ENCODE data around the gene ABHD1. TPM values are rescaled to one million over a fixed set of nuclear protein-coding genes. Genes with fewer than 3 reads are reported as not detected.

ABHD1 gene
- total RNA-seq, 1 experiment from 2014 or later, result 0.46 TPM

DNA sequence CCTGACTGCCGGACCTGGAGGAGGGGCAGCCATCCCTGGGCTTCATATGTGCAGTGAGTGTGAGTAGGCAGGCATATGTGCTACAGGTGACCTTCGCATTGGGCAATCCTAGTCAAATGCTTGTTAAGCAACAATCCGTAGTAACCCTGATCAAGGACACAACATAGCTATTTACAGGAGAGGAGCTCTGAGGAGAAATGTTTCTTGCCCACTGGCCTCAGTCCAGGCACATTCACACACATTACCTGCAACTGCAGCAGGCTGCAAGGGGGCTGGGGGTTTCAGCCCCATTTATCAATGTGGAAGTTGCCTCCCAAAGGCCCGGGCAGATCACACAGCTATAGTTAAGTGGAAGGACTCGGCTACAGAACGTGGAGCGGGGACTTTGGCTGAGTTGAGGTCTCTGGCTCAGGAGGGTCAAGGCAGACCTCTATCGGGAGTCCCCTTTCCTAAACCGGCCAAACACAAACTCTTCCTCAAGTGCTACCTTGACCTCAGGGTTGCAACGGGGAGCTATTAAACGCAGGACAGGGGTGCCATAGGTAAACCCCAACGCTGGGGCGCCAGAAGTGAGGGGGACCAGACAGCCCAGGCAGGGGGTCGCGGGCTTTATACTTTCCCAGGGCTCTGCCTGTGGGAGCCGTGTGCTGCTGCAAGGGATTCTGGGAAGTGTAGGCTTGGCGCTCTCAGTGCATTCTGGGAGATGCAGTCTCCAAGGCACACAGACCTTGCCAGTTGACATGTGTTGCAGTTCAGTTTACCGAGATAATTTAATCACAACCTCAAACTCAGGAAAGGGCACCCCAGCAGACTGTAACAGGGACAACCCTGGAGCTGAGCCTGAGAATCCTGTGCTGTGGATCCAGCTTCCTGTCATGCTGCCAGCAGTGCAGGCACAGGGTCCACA lies 27.6 kb upstream of the ABHD1 start:
- in situ Hi-C loops (cut with HindIII; ENCODE audit: low pct_unique_long_range_greater_than_20kb, low sequenced_read_pairs) (no loop called here), intact Hi-C loops (cut with micrococcal nuclease; ENCODE audit: unreplicated experiment) (loop anchor here (5.0 kb wide), 1 partner anchor 186 kb away; the partner anchor contains the start of gene TRIM54)
- Histone ChIP-seq H3K4me3 (ENCODE audit: low read depth in 2 of 2, low read length in 2 of 2) (peak overlapping the region in 1 of 2 experiments; percentile 36; a peak in 2 of 4 replicates), H3K27me3 (ENCODE audit: control insufficient read depth, insufficient read depth, low read length) (no peaks in the 10 kb centered on the region), H3K4me1 (ENCODE audit: control insufficient read depth, insufficient read depth, low read length) (no peaks in the 10 kb centered on the region), H3K9me3 (ENCODE audit: control insufficient read depth, insufficient read depth, low read depth, low read length) (no peaks in the 10 kb centered on the region), H3K36me3 (ENCODE audit: control insufficient read depth, insufficient read depth, low read length) (no peaks in the 10 kb centered on the region), H3K27ac (ENCODE audit: low read length) (no peak overlapping the region)
- no TSS peak for BruUV-seq (replicated peaks)
- ATAC-seq (peak; percentile 76), DNase-seq (ENCODE audit: low read depth, low spot score) (no peak)
- no peak for TF ChIP-seq POLR2AphosphoS5 (IDR thresholded peaks at IDR 0.05; ENCODE audit: low read depth, low read length)
- TF ChIP-seq, protein P1, sequence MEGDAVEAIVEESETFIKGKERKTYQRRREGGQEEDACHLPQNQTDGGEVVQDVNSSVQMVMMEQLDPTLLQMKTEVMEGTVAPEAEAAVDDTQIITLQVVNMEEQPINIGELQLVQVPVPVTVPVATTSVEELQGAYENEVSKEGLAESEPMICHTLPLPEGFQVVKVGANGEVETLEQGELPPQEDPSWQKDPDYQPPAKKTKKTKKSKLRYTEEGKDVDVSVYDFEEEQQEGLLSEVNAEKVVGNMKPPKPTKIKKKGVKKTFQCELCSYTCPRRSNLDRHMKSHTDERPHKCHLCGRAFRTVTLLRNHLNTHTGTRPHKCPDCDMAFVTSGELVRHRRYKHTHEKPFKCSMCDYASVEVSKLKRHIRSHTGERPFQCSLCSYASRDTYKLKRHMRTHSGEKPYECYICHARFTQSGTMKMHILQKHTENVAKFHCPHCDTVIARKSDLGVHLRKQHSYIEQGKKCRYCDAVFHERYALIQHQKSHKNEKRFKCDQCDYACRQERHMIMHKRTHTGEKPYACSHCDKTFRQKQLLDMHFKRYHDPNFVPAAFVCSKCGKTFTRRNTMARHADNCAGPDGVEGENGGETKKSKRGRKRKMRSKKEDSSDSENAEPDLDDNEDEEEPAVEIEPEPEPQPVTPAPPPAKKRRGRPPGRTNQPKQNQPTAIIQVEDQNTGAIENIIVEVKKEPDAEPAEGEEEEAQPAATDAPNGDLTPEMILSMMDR (IDR thresholded peaks at IDR 0.05), result no peak
- TF ChIP-seq TCF7L2 (IDR thresholded peaks at IDR 0.05; ENCODE audit: low read depth, low read length), result no peak
- TF ChIP-seq SIN3A (IDR thresholded peaks at IDR 0.05; ENCODE audit: borderline replicate concordance, insufficient read depth, low read depth, low read length), result no peak
- TF ChIP-seq, protein P2, sequence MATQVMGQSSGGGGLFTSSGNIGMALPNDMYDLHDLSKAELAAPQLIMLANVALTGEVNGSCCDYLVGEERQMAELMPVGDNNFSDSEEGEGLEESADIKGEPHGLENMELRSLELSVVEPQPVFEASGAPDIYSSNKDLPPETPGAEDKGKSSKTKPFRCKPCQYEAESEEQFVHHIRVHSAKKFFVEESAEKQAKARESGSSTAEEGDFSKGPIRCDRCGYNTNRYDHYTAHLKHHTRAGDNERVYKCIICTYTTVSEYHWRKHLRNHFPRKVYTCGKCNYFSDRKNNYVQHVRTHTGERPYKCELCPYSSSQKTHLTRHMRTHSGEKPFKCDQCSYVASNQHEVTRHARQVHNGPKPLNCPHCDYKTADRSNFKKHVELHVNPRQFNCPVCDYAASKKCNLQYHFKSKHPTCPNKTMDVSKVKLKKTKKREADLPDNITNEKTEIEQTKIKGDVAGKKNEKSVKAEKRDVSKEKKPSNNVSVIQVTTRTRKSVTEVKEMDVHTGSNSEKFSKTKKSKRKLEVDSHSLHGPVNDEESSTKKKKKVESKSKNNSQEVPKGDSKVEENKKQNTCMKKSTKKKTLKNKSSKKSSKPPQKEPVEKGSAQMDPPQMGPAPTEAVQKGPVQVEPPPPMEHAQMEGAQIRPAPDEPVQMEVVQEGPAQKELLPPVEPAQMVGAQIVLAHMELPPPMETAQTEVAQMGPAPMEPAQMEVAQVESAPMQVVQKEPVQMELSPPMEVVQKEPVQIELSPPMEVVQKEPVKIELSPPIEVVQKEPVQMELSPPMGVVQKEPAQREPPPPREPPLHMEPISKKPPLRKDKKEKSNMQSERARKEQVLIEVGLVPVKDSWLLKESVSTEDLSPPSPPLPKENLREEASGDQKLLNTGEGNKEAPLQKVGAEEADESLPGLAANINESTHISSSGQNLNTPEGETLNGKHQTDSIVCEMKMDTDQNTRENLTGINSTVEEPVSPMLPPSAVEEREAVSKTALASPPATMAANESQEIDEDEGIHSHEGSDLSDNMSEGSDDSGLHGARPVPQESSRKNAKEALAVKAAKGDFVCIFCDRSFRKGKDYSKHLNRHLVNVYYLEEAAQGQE (IDR thresholded peaks at IDR 0.05; ENCODE audit: insufficient read depth in 1 of 2, low read depth in 2 of 2, low read length in 1 of 2), result no peak
- ChIA-PET POLR2A (no interaction called here), CTCF (interaction anchor here (1.1 kb wide), 1 partner anchor 75 kb away, joined by 4 read pairs; no protein-coding TSS in a partner anchor)

DNA sequence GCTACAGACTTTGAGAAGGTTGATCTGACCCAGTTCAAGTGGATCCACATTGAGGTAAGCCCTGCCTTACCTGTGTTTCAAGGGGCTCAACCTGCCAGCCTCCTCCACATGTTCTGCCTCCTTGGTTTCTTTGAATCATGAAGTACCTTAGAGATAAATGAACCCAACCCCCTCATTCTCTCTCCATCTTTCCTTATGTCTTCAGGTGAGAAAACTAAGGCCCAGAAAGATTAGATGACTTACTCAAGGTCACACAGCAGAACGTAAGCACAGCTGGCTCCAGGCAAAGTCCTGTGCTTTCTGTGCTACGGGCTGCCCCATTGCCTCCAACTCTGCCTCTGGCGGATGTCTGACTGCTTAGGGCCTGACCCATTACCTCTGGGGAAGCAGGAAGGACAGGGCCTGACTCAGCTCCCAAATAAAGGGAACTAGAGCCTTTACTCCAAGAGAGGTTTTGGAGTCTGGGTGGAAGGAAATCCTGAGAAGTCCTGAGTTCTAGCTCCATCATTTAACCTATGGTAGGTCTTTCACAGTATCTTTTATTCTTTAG lies 26.8 kb upstream of the ABHD1 start:
- POLR2A ChIA-PET, result interaction anchor here (1.0 kb wide), 1 partner anchor 186 kb away, joined by 3 read pairs; the partner anchor contains the start of gene TRIM54
- no TSS peak for BruUV-seq (replicated peaks)
- Histone ChIP-seq H3K27ac (ENCODE audit: low read length) (no peak overlapping the region), H3K27me3 (ENCODE audit: control insufficient read depth, insufficient read depth, low read length) (no peaks in the 10 kb centered on the region), H3K36me3 (ENCODE audit: control insufficient read depth, insufficient read depth, low read length) (no peaks in the 10 kb centered on the region), H3K4me3 (ENCODE audit: low read depth in 2 of 2, low read length in 2 of 2) (no peak overlapping the region), H3K9me3 (ENCODE audit: control insufficient read depth, insufficient read depth, low read depth, low read length) (no peaks in the 10 kb centered on the region), H3K4me1 (ENCODE audit: control insufficient read depth, insufficient read depth, low read length) (no peaks in the 10 kb centered on the region)
- CTCF ChIA-PET, result interaction anchor here (0.8 to 1.1 kb wide), 2 partner anchors 74 to 95 kb away, joined by 3 to 4 read pairs; no protein-coding TSS in a partner anchor
- DNase-seq (ENCODE audit: low read depth, low spot score) (no peak), ATAC-seq (no peak)
- in situ Hi-C loops (cut with HindIII; ENCODE audit: low pct_unique_long_range_greater_than_20kb, low sequenced_read_pairs) (no loop called here), intact Hi-C loops (cut with micrococcal nuclease; ENCODE audit: unreplicated experiment) (loop anchor here (5.0 kb wide), 1 partner anchor 185 kb away; the partner anchor contains the start of gene TRIM54)
- TF ChIP-seq, protein P2 (IDR thresholded peaks at IDR 0.05; ENCODE audit: insufficient read depth in 1 of 2, low read depth in 2 of 2, low read length in 1 of 2), result no peak
- no peak for TF ChIP-seq SIN3A (IDR thresholded peaks at IDR 0.05; ENCODE audit: borderline replicate concordance, insufficient read depth, low read depth, low read length)
- TF ChIP-seq, protein P1 (IDR thresholded peaks at IDR 0.05), result no peak
- TF ChIP-seq TCF7L2 (IDR thresholded peaks at IDR 0.05; ENCODE audit: low read depth, low read length), result no peak
- no peak for TF ChIP-seq POLR2AphosphoS5 (IDR thresholded peaks at IDR 0.05; ENCODE audit: low read depth, low read length)
